Gastroesophageal sphincter (tissue), 3 donors: ENCODE measurements around the gene C1orf226.

Experiments used
- CTCF ChIP-seq, 4 experiments: fragments of 200-600 bp in 2 of 4; fragments of 450-650 bp in 2 of 4; sonication (generic) in 1 of 4; IDR thresholded peaks; one replicate each; pipeline ENCODE4 v1.5.1; 2017 to 2019; ENCODE audit warnings: antibody characterized with exemption in 4 of 4, mild to moderate bottlenecking in 2 of 4, moderate library complexity in 2 of 4
- POLR2A ChIP-seq, 2 donors: fragments of 450-650 bp; IDR thresholded peaks; one replicate each; pipeline ENCODE4 v1.6.1; 2017; ENCODE audit warnings: antibody characterized with exemption in 2 of 2, mild to moderate bottlenecking in 2 of 2, moderate library complexity in 1 of 2
- POLR2AphosphoS5 ChIP-seq: sonication (generic); formaldehyde crosslinking; IDR thresholded peaks from one replicate; pipeline ENCODE4 v1.6.1; 2017; ENCODE audit warnings: antibody characterized with exemption

GRCh38 chr1:162374406-162374805 lies 7.1 kb upstream of the C1orf226 start:
- TF ChIP-seq CTCF (IDR thresholded peaks at IDR 0.05) (no peak), POLR2A (IDR thresholded peaks at IDR 0.05) (no peak), POLR2AphosphoS5 (no peak)
